Naive B cell (primary cell): ENCODE data around the gene CFDP1. TPM values are rescaled to one million over a fixed set of nuclear protein-coding genes. Genes with fewer than 3 reads are reported as not detected.
"Not testable (repeated sequence)": the region's sequence is repeated elsewhere in the genome, so short reads cannot be mapped to it uniquely, and the experiment has no call there.

Source experiments
- ATAC-seq, 2 donors: fragments of 150-1000 bp; cut with Tn5 transposase; 2 replicates each; pipeline ENCODE4 v1.10.0; 2021; ENCODE audit warnings: low read depth in 2 of 2, mild to moderate bottlenecking in 2 of 2, moderate library complexity in 2 of 2
- DNase-seq: peaks from one replicate; pipeline ENCODE4 v3.0.0; 2022
- H3K27ac Mint-ChIP-seq, 6 donors: one replicate each; pipeline ENCODE4 v1.8.0; 2020 to 2022; ENCODE audit warnings: mild to moderate bottlenecking in 6 of 6, mixed read lengths in 6 of 6, moderate library complexity in 5 of 6, inconsistent platforms in 2 of 6
- H3K27me3 Mint-ChIP-seq, 3 donors: one replicate each; pipeline ENCODE4 v1.8.0; 2021 to 2022; ENCODE audit warnings: mixed read lengths in 3 of 3, mild to moderate bottlenecking in 1 of 3
- H3K36me3 Mint-ChIP-seq, 2 donors: one replicate each; pipeline ENCODE4 v1.8.0; 2020 to 2022; ENCODE audit warnings: mixed read lengths in 2 of 2, inconsistent platforms in 1 of 2, mild to moderate bottlenecking in 1 of 2
- H3K4me1 Mint-ChIP-seq, 3 donors: one replicate each; pipeline ENCODE4 v1.8.0; 2020 to 2022; ENCODE audit warnings: mixed read lengths in 3 of 3, inconsistent platforms in 1 of 3, mild to moderate bottlenecking in 1 of 3, moderate library complexity in 1 of 3
- H3K4me3 Mint-ChIP-seq, 8 donors: one replicate each; pipeline ENCODE4 v1.8.0; 2020 to 2022; ENCODE audit warnings: mild to moderate bottlenecking in 8 of 8, mixed read lengths in 8 of 8, moderate library complexity in 8 of 8, inconsistent platforms in 2 of 8
- H3K9me3 Mint-ChIP-seq, 7 donors: one replicate each; pipeline ENCODE4 v1.8.0; 2020 to 2022; ENCODE audit warnings: mixed read lengths in 7 of 7, mild to moderate bottlenecking in 5 of 7, inconsistent platforms in 2 of 7, moderate library complexity in 1 of 7
- polyA plus RNA-seq, 6 donors: library from polyadenylated mRNA; unstranded; fragments of 300-500 nt; fragmentation: Illumina TruSeq; gene quantifications; one replicate each; pipeline ENCODE4 v1.2.3, GENCODE V29; 2021; ENCODE audit warnings: low read depth in 6 of 6

CFDP1 gene
- polyA plus RNA-seq, 6 donors from 2014 or later, result 22.6 to 36.3 (median 31.6) TPM

- H3K9me3 Mint-ChIP-seq, result no peaks in the 10 kb centered on the region
- no peaks in the 10 kb centered on the region for H3K36me3 Mint-ChIP-seq
- peaks cover 19 to 38% (median 33%) of the 10 kb centered on the region in 3 donors for H3K4me1 Mint-ChIP-seq
- H3K27me3 Mint-ChIP-seq, result no peaks in the 10 kb centered on the region
- no peak overlapping the region for H3K4me3 Mint-ChIP-seq
- ATAC-seq (no peak), DNase-seq (no peak)
- H3K27ac Mint-ChIP-seq, result peak overlapping the region in 3 of 6 donors; percentile 32 to 63 (median 61)
Observed at GRCh38 chr16:75452464-75453190, 19.3 kb upstream of the CFDP1 start.

DNA sequence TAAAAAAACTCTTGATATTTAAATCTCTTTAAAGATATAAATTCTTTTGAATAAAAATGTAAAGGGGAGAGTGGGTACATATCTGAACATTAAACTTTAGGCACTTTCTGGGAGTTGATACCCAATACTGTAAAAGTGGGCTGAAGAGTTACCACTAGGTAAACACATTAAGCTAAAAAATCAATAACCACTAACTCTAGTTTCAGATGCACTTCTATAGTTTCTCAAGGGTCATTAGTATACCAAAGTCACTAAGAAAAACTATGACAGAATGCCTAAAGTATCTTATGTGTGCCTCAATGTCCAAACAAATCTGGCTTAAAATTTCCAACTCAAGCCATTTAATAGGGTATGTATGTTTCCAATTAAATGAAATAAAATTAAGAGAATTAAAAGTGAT is 13.1 kb upstream of the CFDP1 start:
- no peak for DNase-seq
- Mint-ChIP-seq H3K4me3 (no peak overlapping the region), H3K4me1 (no peaks in the 10 kb centered on the region), H3K9me3 (no peaks in the 10 kb centered on the region), H3K27ac (no peak overlapping the region), H3K36me3 (no peaks in the 10 kb centered on the region), H3K27me3 (no peaks in the 10 kb centered on the region)
- no peak for ATAC-seq

DNA sequence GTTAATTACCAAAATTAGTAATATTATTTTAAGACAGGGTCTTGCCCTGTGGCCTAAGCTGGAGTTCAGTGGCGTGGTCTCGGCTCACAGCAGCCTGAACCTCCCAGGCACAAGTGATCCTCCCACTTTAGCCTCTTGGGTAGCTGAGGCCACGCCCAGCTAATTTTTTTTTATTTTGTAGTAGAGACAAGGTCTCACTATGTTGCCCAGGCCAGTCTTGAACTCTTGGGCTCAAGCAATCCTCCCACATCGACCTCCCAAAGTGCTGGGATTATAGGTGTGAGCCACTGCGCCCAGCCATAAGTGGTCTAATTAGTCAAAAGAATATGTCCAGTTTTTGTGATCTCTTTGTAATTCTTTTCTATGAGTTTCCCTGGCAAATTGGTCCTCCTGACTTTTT is 12.0 kb upstream of the CFDP1 start:
- H3K4me3 Mint-ChIP-seq, result no peak overlapping the region
- H3K4me1 Mint-ChIP-seq, result no peaks in the 10 kb centered on the region
- DNase-seq (no peak), ATAC-seq (no peak)
- H3K36me3 Mint-ChIP-seq, result no peaks in the 10 kb centered on the region
- no peaks in the 10 kb centered on the region for H3K9me3 Mint-ChIP-seq
- H3K27me3 Mint-ChIP-seq, result no peaks in the 10 kb centered on the region
- H3K27ac Mint-ChIP-seq, result no peak overlapping the region

DNA sequence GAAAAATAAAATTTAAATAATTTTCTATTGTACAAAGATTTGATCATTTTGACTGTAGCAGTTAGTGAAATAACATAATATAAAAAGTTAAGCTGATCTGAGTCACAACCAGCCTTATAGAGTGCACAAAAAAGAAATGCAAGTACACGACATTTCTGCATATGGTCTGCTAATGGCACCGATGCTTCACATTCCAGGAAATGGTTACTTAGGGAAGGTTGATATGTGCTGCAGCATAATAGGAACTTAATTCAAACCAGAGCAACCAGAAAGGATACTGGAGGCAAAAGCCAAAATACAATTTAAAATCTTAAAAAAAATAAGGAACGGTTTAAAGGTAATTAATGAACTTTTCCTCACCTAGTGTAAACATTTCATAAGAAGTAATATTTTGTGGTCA is 10.0 kb upstream of the CFDP1 start:
- no peaks in the 10 kb centered on the region for H3K36me3 Mint-ChIP-seq
- ATAC-seq, result no peak
- no peak overlapping the region for H3K27ac Mint-ChIP-seq

GRCh38 chr16:75433732-75434413 is 570 bp upstream of the CFDP1 start:
- Mint-ChIP-seq H3K27ac (peak overlapping the region; percentile 95 to 98 (median 97)), H3K4me3 (peak overlapping the region; percentile 91 to 96 (median 95)), H3K9me3 (no peaks in the 10 kb centered on the region), H3K4me1 (peaks cover 15 to 33% (median 25%) of the 10 kb centered on the region in 3 donors), H3K27me3 (no peaks in the 10 kb centered on the region), H3K36me3 (no peaks in the 10 kb centered on the region)
- ATAC-seq, result peak; percentile 63 to 65
- DNase-seq, result no peak

More for the DNA sequence above, 10.0 kb upstream of the CFDP1 start:
- Mint-ChIP-seq H3K4me3 (no peak overlapping the region), H3K9me3 (no peaks in the 10 kb centered on the region), H3K27me3 (no peaks in the 10 kb centered on the region), H3K4me1 (no peaks in the 10 kb centered on the region)
- no peak for DNase-seq

GRCh38 chr16:75429621-75430403 is 3.5 kb downstream of the CFDP1 start:
- no peaks in the 10 kb centered on the region for H3K36me3 Mint-ChIP-seq
- no peaks in the 10 kb centered on the region for H3K27me3 Mint-ChIP-seq
- H3K9me3 Mint-ChIP-seq, result no peaks in the 10 kb centered on the region
- DNase-seq (no peak), ATAC-seq (no peak)
- H3K27ac Mint-ChIP-seq, result peak overlapping the region in 1 of 6 donors; percentile 47
- H3K4me3 Mint-ChIP-seq, result peak overlapping the region in 3 of 8 donors; percentile 16 to 81 (median 33)
- peaks cover 18 to 45% (median 40%) of the 10 kb centered on the region in 3 donors for H3K4me1 Mint-ChIP-seq

- Mint-ChIP-seq H3K27ac (peak overlapping the region in 2 of 6 donors; percentile 3 to 75), H3K4me1 (peaks cover 10 to 34% (median 32%) of the 10 kb centered on the region in 3 donors)
- not testable (repeated sequence) for H3K36me3 Mint-ChIP-seq, H3K9me3 Mint-ChIP-seq, DNase-seq, H3K27me3 Mint-ChIP-seq, H3K4me3 Mint-ChIP-seq, ATAC-seq
Observed at GRCh38 chr16:75426524-75426923, 6.8 kb downstream of the CFDP1 start.

DNA sequence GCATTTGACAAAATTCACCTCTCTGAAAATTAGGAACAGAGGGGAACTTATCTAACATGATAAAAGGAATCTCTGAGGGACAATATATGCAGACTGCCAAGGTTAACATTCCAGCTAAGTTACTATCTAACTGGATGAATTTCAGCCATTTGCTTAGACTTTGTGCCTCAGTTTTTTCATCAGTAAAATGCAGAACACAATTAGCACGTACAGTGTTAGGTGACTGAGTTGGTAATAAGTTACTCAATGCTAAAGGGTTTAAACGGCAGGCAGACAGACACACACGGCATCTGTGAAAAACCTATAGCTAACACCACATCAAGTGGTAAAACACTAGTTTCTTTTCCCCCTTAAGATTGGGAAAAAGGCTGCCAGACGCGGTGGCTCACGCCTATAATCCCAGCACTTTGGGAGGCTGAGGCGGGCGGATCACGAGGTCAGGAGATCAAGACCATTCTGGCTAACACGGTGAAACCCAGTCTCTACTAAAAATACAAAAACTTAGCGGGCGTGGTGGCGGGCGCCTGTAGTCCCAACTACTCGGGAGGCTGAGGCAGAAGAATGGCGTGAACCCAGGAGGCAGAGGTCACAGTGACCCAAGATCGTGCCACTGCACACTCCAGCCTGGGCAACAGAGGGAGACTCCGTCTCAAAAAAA is 9.1 kb downstream of the CFDP1 start:
- H3K36me3 Mint-ChIP-seq, H3K4me3 Mint-ChIP-seq, ATAC-seq, H3K27me3 Mint-ChIP-seq, H3K9me3 Mint-ChIP-seq, DNase-seq: not testable (repeated sequence)
- Mint-ChIP-seq H3K4me1 (peaks cover 19 to 45% (median 33%) of the 10 kb centered on the region in 3 donors), H3K27ac (peak overlapping the region in 1 of 6 donors; percentile 62)

- no peak overlapping the region for H3K4me3 Mint-ChIP-seq
- no peaks in the 10 kb centered on the region for H3K27me3 Mint-ChIP-seq
- H3K9me3 Mint-ChIP-seq, result no peaks in the 10 kb centered on the region
- H3K4me1 Mint-ChIP-seq, result peaks cover 16 to 40% (median 31%) of the 10 kb centered on the region in 3 donors
- peak overlapping the region in 1 of 6 donors; percentile 62 for H3K27ac Mint-ChIP-seq
- no peaks in the 10 kb centered on the region for H3K36me3 Mint-ChIP-seq
- DNase-seq, result no peak
- no peak for ATAC-seq
Observed at GRCh38 chr16:75423723-75424104, 9.6 kb downstream of the CFDP1 start.

DNA sequence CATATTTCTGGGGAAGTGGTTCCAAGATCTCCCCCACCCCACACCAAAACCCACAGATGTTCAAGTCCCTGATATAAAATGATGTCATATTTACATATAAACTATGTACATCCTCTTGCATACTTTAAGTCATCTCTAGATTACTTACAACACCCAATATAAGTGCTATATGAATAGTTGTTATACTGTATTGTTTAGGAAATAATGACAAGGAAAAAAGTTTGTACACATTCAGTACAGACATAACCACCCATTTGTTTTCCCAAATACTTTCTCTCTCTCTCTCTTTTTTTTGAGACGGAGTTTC is 11.5 kb downstream of the CFDP1 start:
- peak overlapping the region in 3 of 6 donors; percentile 4 to 47 (median 16) for H3K27ac Mint-ChIP-seq
- no peaks in the 10 kb centered on the region for H3K27me3 Mint-ChIP-seq
- DNase-seq (no peak), ATAC-seq (no peak)
- H3K9me3 Mint-ChIP-seq, result no peaks in the 10 kb centered on the region
- peaks cover 15 to 34% (median 27%) of the 10 kb centered on the region in 3 donors for H3K4me1 Mint-ChIP-seq
- H3K4me3 Mint-ChIP-seq, result peak overlapping the region in 2 of 8 donors; percentile 4 to 19
- H3K36me3 Mint-ChIP-seq, result no peaks in the 10 kb centered on the region

- Mint-ChIP-seq H3K4me1 (peaks cover 16 to 35% (median 27%) of the 10 kb centered on the region in 3 donors), H3K27me3 (no peaks in the 10 kb centered on the region), H3K36me3 (no peaks in the 10 kb centered on the region), H3K4me3 (peak overlapping the region in 4 of 8 donors; percentile 4 to 83 (median 35)), H3K27ac (peak overlapping the region in 4 of 6 donors; percentile 4 to 47 (median 12)), H3K9me3 (no peaks in the 10 kb centered on the region)
- DNase-seq (no peak), ATAC-seq (no peak)
Observed at GRCh38 chr16:75420987-75421819, 12.1 kb downstream of the CFDP1 start.

- ATAC-seq (no peak), DNase-seq (no peak)
- no peaks in the 10 kb centered on the region for H3K27me3 Mint-ChIP-seq
- peaks cover 5 to 8% of the 10 kb centered on the region in 2 donors for H3K36me3 Mint-ChIP-seq
- H3K9me3 Mint-ChIP-seq, result no peaks in the 10 kb centered on the region
- H3K27ac Mint-ChIP-seq, result peak overlapping the region in 1 of 6 donors; percentile 1
- no peak overlapping the region for H3K4me3 Mint-ChIP-seq
- peaks cover 24 to 39% (median 27%) of the 10 kb centered on the region in 3 donors for H3K4me1 Mint-ChIP-seq
Observed at GRCh38 chr16:75416904-75417565, 16.3 kb downstream of the CFDP1 start.
